Kidney (tissue), 14 donors: ENCODE results near the gene TTC13. TPM values are rescaled to one million over a fixed set of nuclear protein-coding genes. Genes with fewer than 3 reads are reported as not detected.

ENCODE experiments used
- DNase-seq, 5 donors: peaks; one replicate each; pipeline ENCODE4 v3.0.0-alpha.2; 2013 to 2020
- FAIRE-seq: peaks from 2 replicates; lab custom pipeline; 2012; peaks lifted over from hg19 to GRCh38; lab: Jason Lieb, UNC
- H3K27ac ChIP-seq, 2 donors: one replicate each; pipeline ENCODE4 v1.7.0; 2013; ENCODE audit warnings: low read depth in 2 of 2, low read length in 2 of 2, inconsistent platforms in 1 of 2
- H3K27me3 ChIP-seq: one replicate; pipeline ENCODE4 v1.7.1; 2013; ENCODE audit warnings: low read length, inconsistent platforms; ENCODE audit not compliant: control insufficient read depth, insufficient read depth
- H3K36me3 ChIP-seq, 3 donors: one replicate each; pipeline versions ENCODE4 v1.7.0 to v1.7.1; 2013; ENCODE audit warnings: low read length in 3 of 3, control low read depth in 1 of 3, inconsistent platforms in 1 of 3; ENCODE audit not compliant: insufficient read depth in 3 of 3, control insufficient read depth in 2 of 3
- H3K4me1 ChIP-seq, 3 donors: one replicate each; pipeline versions ENCODE4 v1.7.0 to v1.7.1; 2013; ENCODE audit warnings: low read length in 3 of 3, inconsistent platforms in 1 of 3, low read depth in 1 of 3; ENCODE audit not compliant: control insufficient read depth in 2 of 3, insufficient read depth in 2 of 3
- H3K4me3 ChIP-seq, 3 donors: one replicate each; pipeline versions ENCODE4 v1.7.0 to v1.8.1; 2013; ENCODE audit warnings: low read length in 3 of 3, control low read depth in 1 of 3, inconsistent platforms in 1 of 3
- H3K9ac ChIP-seq, 3 donors: one replicate each; pipeline versions ENCODE4 v1.7.0 to v1.7.1; 2013; ENCODE audit warnings: low read length in 3 of 3, control low read depth in 1 of 3, inconsistent platforms in 1 of 3
- H3K9me3 ChIP-seq, 3 donors: one replicate each; pipeline versions ENCODE4 v1.7.0 to v1.7.1; 2013; ENCODE audit warnings: low read length in 3 of 3, control low read depth in 1 of 3, inconsistent platforms in 1 of 3; ENCODE audit not compliant: control insufficient read depth in 2 of 3, insufficient read depth in 1 of 3
- intact Hi-C: fragments of 100-400 bp; cut with DNase I; formaldehyde crosslinking; loops from one replicate; pipeline ENCODE4 v1.11.1; 2022
- polyA plus RNA-seq: library from polyadenylated mRNA; stranded (reverse); fragments of 350-450 nt; fragmentation: Illumina TruSeq; extraction: RNeasy Lipid Tissue Mini Kit (QIAGEN cat#74804); gene quantifications from one replicate; pipeline ENCODE4 v1.2.3, GENCODE V29; 2014; ENCODE audit warnings: low read depth, low replicate concordance; ENCODE audit not compliant: insufficient read depth
- total RNA-seq: library from RNA; stranded (reverse); fragmentation: NEBNext Ultra II Directional; extraction: Animal tissue kit (Norgen Biotek cat#: 25700); gene quantifications from one replicate; pipeline ENCODE4 v1.2.1, GENCODE V29; 2021
- TF ChIP-seq, protein P1 (sequence below): IDR thresholded peaks from 3 replicates; pipeline ENCODE4 v1.5.1; 2012; ENCODE audit warnings: mild to moderate bottlenecking, moderate library complexity, borderline replicate concordance; ENCODE audit not compliant: insufficient read depth; ENCODE audit errors: extremely low read depth
- donor health status: control.
- donor health status: control.
- donor health status: control.
- donor health status: control.
- donor health status: control.
- donor health status: DM: yes; HTN: yes; CAD: no.
- donor health status: Normal renal cell carcinoma (clear cell type).

The TTC13 gene
- total and polyA plus RNA-seq, 2 donors from 2014 or later, result 4.2 to 15.6 TPM

GRCh38 chr1:230861970-230862595, 116.6 kb downstream of the TTC13 start:
- intact Hi-C loops, result no loop called here
- FAIRE-seq (no peak), DNase-seq (no peak)
- no peaks in the 10 kb centered on the region for H3K27me3 ChIP-seq
- no peak overlapping the region for H3K4me3 ChIP-seq
- H3K9ac ChIP-seq, result no peak overlapping the region
- H3K27ac ChIP-seq, result no peak overlapping the region
- no peaks in the 10 kb centered on the region for H3K36me3 ChIP-seq
- no peaks in the 10 kb centered on the region for H3K9me3 ChIP-seq
- H3K4me1 ChIP-seq, result peaks cover 0 to 39% (median 34%) of the 10 kb centered on the region in 3 donors
- TF ChIP-seq, protein P1, sequence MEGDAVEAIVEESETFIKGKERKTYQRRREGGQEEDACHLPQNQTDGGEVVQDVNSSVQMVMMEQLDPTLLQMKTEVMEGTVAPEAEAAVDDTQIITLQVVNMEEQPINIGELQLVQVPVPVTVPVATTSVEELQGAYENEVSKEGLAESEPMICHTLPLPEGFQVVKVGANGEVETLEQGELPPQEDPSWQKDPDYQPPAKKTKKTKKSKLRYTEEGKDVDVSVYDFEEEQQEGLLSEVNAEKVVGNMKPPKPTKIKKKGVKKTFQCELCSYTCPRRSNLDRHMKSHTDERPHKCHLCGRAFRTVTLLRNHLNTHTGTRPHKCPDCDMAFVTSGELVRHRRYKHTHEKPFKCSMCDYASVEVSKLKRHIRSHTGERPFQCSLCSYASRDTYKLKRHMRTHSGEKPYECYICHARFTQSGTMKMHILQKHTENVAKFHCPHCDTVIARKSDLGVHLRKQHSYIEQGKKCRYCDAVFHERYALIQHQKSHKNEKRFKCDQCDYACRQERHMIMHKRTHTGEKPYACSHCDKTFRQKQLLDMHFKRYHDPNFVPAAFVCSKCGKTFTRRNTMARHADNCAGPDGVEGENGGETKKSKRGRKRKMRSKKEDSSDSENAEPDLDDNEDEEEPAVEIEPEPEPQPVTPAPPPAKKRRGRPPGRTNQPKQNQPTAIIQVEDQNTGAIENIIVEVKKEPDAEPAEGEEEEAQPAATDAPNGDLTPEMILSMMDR, result no peak

GRCh38 chr1:230861489-230861888, 117.2 kb downstream of the TTC13 start:
- Histone ChIP-seq H3K36me3 (no peaks in the 10 kb centered on the region), H3K4me3 (no peak overlapping the region), H3K9ac (no peak overlapping the region), H3K27ac (no peak overlapping the region), H3K9me3 (no peaks in the 10 kb centered on the region), H3K4me1 (peaks cover 0 to 35% (median 32%) of the 10 kb centered on the region in 3 donors), H3K27me3 (no peaks in the 10 kb centered on the region)
- FAIRE-seq (no peak), DNase-seq (no peak)
- intact Hi-C loops, result no loop called here
- TF ChIP-seq, protein P1, result no peak

DNA sequence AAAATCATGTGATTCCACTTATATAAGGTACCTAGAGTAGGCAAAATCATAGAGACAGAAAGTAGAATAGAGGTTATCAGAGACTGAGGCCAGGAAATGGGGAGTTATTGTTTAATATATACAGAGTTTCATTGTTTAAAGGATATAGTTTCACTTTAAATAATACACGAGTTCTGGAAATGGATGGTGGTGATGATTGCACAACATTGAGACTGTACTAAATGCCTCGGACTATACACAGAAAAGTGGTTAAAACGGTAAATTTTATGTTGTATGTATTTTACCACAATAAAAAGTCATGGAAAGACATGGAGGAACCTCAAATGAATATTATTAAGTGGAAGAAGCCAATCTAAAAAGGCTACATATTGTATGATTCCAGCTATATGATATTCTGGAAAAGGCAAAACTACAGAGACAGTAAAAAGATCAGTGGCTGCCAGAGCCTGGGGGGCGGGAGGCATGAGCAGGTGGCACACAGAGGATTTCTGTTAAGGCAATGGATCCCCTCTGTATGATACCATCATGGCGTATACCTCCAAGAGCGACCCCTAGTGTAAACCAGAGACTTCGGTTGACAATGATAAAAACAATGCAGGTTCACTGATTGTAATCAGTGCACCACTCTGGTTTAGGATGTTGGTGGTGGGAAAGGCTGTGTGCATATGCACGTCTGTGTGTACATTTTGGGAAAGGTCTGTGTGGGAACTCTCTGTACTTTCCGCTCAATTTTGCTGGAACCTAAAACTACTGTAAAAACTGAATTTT, 117.9 kb downstream of the TTC13 start:
- Histone ChIP-seq H3K36me3 (no peaks in the 10 kb centered on the region), H3K4me1 (peaks cover 0 to 31% (median 26%) of the 10 kb centered on the region in 3 donors), H3K9ac (no peak overlapping the region), H3K27ac (no peak overlapping the region), H3K9me3 (no peaks in the 10 kb centered on the region), H3K27me3 (no peaks in the 10 kb centered on the region), H3K4me3 (no peak overlapping the region)
- TF ChIP-seq, protein P1, result no peak
- intact Hi-C loops, result no loop called here
- DNase-seq (no peak), FAIRE-seq (no peak)
